H9 (cell line): ENCODE measurements around the gene GP1BB. TPM values are rescaled to one million over a fixed set of nuclear protein-coding genes. Genes with fewer than 3 reads are reported as not detected.

Experiments
- DNase-seq: peaks from one replicate; pipeline ENCODE4 v3.0.0-alpha.2; 2017
- H2AFZ ChIP-seq: one replicate; pipeline ENCODE4 v1.6.1; 2013; ENCODE audit warnings: mild to moderate bottlenecking, low read length, control low read depth, moderate library complexity
- H2AK5ac ChIP-seq: 2 replicates; pipeline ENCODE4 v1.6.1; 2013; ENCODE audit warnings: low read length, control low read depth, mixed read lengths; ENCODE audit not compliant: insufficient read length
- H2BK120ac ChIP-seq: one replicate; pipeline ENCODE4 v1.6.1; 2013; ENCODE audit warnings: low read depth, mild to moderate bottlenecking, low read length, control low read depth, inconsistent platforms; ENCODE audit not compliant: poor library complexity, severe bottlenecking
- H2BK12ac ChIP-seq: 2 replicates; pipeline ENCODE4 v1.6.1; 2013; ENCODE audit warnings: low read length, control low read depth, mixed read lengths, low read depth; ENCODE audit not compliant: insufficient read length
- H2BK15ac ChIP-seq: 2 replicates; pipeline ENCODE4 v1.6.1; 2013; ENCODE audit warnings: low read depth, low read length, control low read depth
- H2BK20ac ChIP-seq: one replicate; pipeline ENCODE4 v1.6.1; 2013; ENCODE audit warnings: low read depth, mild to moderate bottlenecking, low read length, control low read depth, inconsistent platforms; ENCODE audit not compliant: poor library complexity, severe bottlenecking
- H2BK5ac ChIP-seq: 2 replicates; pipeline ENCODE4 v1.6.1; 2013; ENCODE audit warnings: low read length, control low read depth, mixed read lengths; ENCODE audit not compliant: insufficient read length
- H3K14ac ChIP-seq: 2 replicates; pipeline ENCODE4 v1.6.1; 2013; ENCODE audit warnings: low read length, control low read depth; ENCODE audit not compliant: insufficient read depth
- H3K18ac ChIP-seq: 2 replicates; pipeline ENCODE4 v1.6.1; 2013; ENCODE audit warnings: low read depth, mild to moderate bottlenecking, mixed read lengths, low read length, control low read depth; ENCODE audit not compliant: insufficient read length
- H3K23ac ChIP-seq: 2 replicates; pipeline ENCODE4 v1.6.1; 2013; ENCODE audit warnings: low read length, control low read depth, mixed read lengths, low read depth; ENCODE audit not compliant: insufficient read length
- H3K23me2 ChIP-seq: 2 replicates; pipeline ENCODE4 v1.6.1; 2013; ENCODE audit warnings: low read depth, mild to moderate bottlenecking, mixed read lengths, low read length, control low read depth; ENCODE audit not compliant: insufficient read length, poor library complexity, severe bottlenecking
- H3K27ac ChIP-seq: 2 replicates; pipeline ENCODE4 v1.5.1; 2013; ENCODE audit warnings: low read length, control low read depth, mixed read lengths, low read depth; ENCODE audit not compliant: insufficient read length
- H3K27me3 ChIP-seq: 2 replicates; pipeline ENCODE4 v1.6.1; 2013; ENCODE audit warnings: low read length, control low read depth, inconsistent platforms; ENCODE audit not compliant: insufficient read depth
- H3K4ac ChIP-seq: 2 replicates; pipeline ENCODE4 v1.6.1; 2013; ENCODE audit warnings: low read depth, mild to moderate bottlenecking, control low read depth, inconsistent platforms, low read length, moderate library complexity
- H3K4me1 ChIP-seq: 2 replicates; pipeline ENCODE4 v1.6.1; 2013; ENCODE audit warnings: low read length, control low read depth, inconsistent platforms; ENCODE audit not compliant: insufficient read depth
- H3K4me2 ChIP-seq: 2 replicates; pipeline ENCODE4 v1.6.1; 2013; ENCODE audit warnings: low read length, control low read depth, mixed read lengths; ENCODE audit not compliant: insufficient read length, insufficient read depth
- H3K56ac ChIP-seq: 2 replicates; pipeline ENCODE4 v1.6.1; 2013; ENCODE audit warnings: low read depth, mild to moderate bottlenecking, mixed read lengths, low read length, control low read depth; ENCODE audit not compliant: insufficient read length
- H3K79me1 ChIP-seq: 2 replicates; pipeline ENCODE4 v1.6.1; 2013; ENCODE audit warnings: low read depth, mild to moderate bottlenecking, moderate library complexity, low read length, control low read depth, inconsistent platforms; ENCODE audit not compliant: insufficient read depth, poor library complexity, severe bottlenecking
- H3K79me2 ChIP-seq: 2 replicates; pipeline ENCODE4 v1.6.1; 2013; ENCODE audit warnings: low read length, control low read depth, inconsistent platforms; ENCODE audit not compliant: insufficient read depth
- H3K9ac ChIP-seq: 2 replicates; pipeline ENCODE4 v1.6.1; 2013; ENCODE audit warnings: low read length, control low read depth, mixed read lengths; ENCODE audit not compliant: insufficient read length; ENCODE audit errors: extremely low read depth
- H3K9me3 ChIP-seq: one replicate; pipeline ENCODE4 v1.6.1; 2013; ENCODE audit warnings: low read depth, low read length, inconsistent platforms; ENCODE audit not compliant: control insufficient read depth
- H3T11ph ChIP-seq: one replicate; pipeline ENCODE4 v1.6.1; 2013; ENCODE audit warnings: mild to moderate bottlenecking, low read length, control low read depth, inconsistent platforms
- H4K20me1 ChIP-seq: one replicate; pipeline ENCODE4 v1.6.1; 2013; ENCODE audit not compliant: control insufficient read depth, insufficient read length, insufficient read depth
- H4K5ac ChIP-seq: 2 replicates; pipeline ENCODE4 v1.6.1; 2013; ENCODE audit warnings: low read depth, mild to moderate bottlenecking, mixed read lengths, low read length, control low read depth; ENCODE audit not compliant: insufficient read length
- H4K8ac ChIP-seq: replicated peaks from 2 replicates; pipeline ENCODE4 v1.6.1; 2013; ENCODE audit warnings: low read length, control low read depth, mixed read lengths, low read depth; ENCODE audit not compliant: insufficient read length
- H4K91ac ChIP-seq: 2 replicates; pipeline ENCODE4 v1.6.1; 2013; ENCODE audit warnings: low read depth, mild to moderate bottlenecking, moderate library complexity, mixed read lengths, low read length, control low read depth; ENCODE audit not compliant: insufficient read length
- H3K27ac Mint-ChIP-seq, 3 experiments: 2 replicates in 2 of 3; 3 replicates in 1 of 3; pipeline ENCODE4 v1.8.0; 2020 to 2021; ENCODE audit warnings: mixed read lengths in 3 of 3, mild to moderate bottlenecking in 1 of 3, moderate library complexity in 1 of 3
- H3K27me3 Mint-ChIP-seq: 2 replicates; pipeline ENCODE4 v1.8.0; 2021; ENCODE audit warnings: low read depth, mild to moderate bottlenecking, moderate library complexity, mixed read lengths
- H3K36me3 Mint-ChIP-seq, 3 experiments: 2 replicates in 2 of 3; 3 replicates in 1 of 3; pipeline ENCODE4 v1.8.0; 2020 to 2021; ENCODE audit warnings: low read depth in 3 of 3, mixed read lengths in 3 of 3; ENCODE audit not compliant: insufficient read depth in 1 of 3
- H3K4me1 Mint-ChIP-seq, 2 experiments: 2 replicates each; pipeline ENCODE4 v1.8.0; 2020; ENCODE audit warnings: mixed read lengths in 2 of 2
- H3K4me3 Mint-ChIP-seq, 2 experiments: 2 replicates in 1 of 2; 3 replicates in 1 of 2; pipeline ENCODE4 v1.8.0; 2020 to 2021; ENCODE audit warnings: mild to moderate bottlenecking in 2 of 2, mixed read lengths in 2 of 2, moderate library complexity in 1 of 2
- H3K9me3 Mint-ChIP-seq, 2 experiments: 2 replicates in 1 of 2; 3 replicates in 1 of 2; pipeline ENCODE4 v1.8.0; 2020; ENCODE audit warnings: mild to moderate bottlenecking in 2 of 2, mixed read lengths in 2 of 2, moderate library complexity in 1 of 2
- CTCF ChIP-seq: fragments of 200-600 bp; sonication (generic); conservative IDR thresholded peaks from 3 replicates; pipeline ENCODE4 v1.8.0; 2021; ENCODE audit warnings: antibody characterized with exemption, mild to moderate bottlenecking
- WGBS: extraction: QIAGEN DNeasy Blood & Tissue Kit; methylation state at CpG from one replicate; pipeline ENCODE4 v1.1.7; 2013; ENCODE audit warnings: missing lambda C conversion rate, low lambda C conversion rate, mixed read lengths; ENCODE audit not compliant: insufficient read length; ENCODE audit errors: extremely low coverage; 5-methylcytosine and 5-hydroxymethylcytosine counted together
- total RNA-seq: library from RNA; stranded (reverse); gene quantifications from 2 replicates; pipeline ENCODE4 v1.2.1, GENCODE V29; 2021

Gene GP1BB
- total RNA-seq, 1 experiment from 2014 or later = 3.4 TPM

- no peak overlapping the region for H3K4ac ChIP-seq
- H3K14ac ChIP-seq = peak overlapping the region; percentile 5; the same call in 1 of the 2 replicates
- H3K27ac ChIP-seq = no peak overlapping the region
- H2BK120ac ChIP-seq = no peak overlapping the region
- no peak overlapping the region for H2BK12ac ChIP-seq
- H3K79me1 ChIP-seq = no peaks in the 10 kb centered on the region
- H3K23me2 ChIP-seq = no peaks in the 10 kb centered on the region
- H3K18ac ChIP-seq = no peak overlapping the region
- H4K8ac ChIP-seq = no peak overlapping the region
- H2AFZ ChIP-seq = no peak overlapping the region
- H3K27me3 ChIP-seq = peaks cover 37% of the 10 kb centered on the region
- peaks cover 63% of the 10 kb centered on the region for H3K27me3 Mint-ChIP-seq
- WGBS = no CpG with 5 or more reads among the region's 14 CpGs
- DNase-seq = no peak
- no peak overlapping the region for H4K91ac ChIP-seq
- H3K4me1 ChIP-seq = no peaks in the 10 kb centered on the region
- H4K20me1 ChIP-seq = peaks cover 3% of the 10 kb centered on the region
- TF ChIP-seq CTCF = no peak
- no peak overlapping the region for H3K9ac ChIP-seq
- H3K36me3 Mint-ChIP-seq = no peaks in the 10 kb centered on the region
- no peak overlapping the region for H3K4me2 ChIP-seq
- H3K23ac ChIP-seq = no peak overlapping the region
- H2BK15ac ChIP-seq = no peak overlapping the region
- no peak overlapping the region for H3T11ph ChIP-seq
- no peaks in the 10 kb centered on the region; a peak in 1 of 5 replicates for H3K9me3 Mint-ChIP-seq
- no peak overlapping the region for H2BK20ac ChIP-seq
- H2AK5ac ChIP-seq = no peak overlapping the region
- H2BK5ac ChIP-seq = no peak overlapping the region
- no peaks in the 10 kb centered on the region for H3K79me2 ChIP-seq
- no peak overlapping the region for H3K56ac ChIP-seq
- H3K4me1 Mint-ChIP-seq = peaks cover 9 to 24% of the 10 kb centered on the region in 2 experiments
- no peak overlapping the region for H4K5ac ChIP-seq
- H3K9me3 ChIP-seq = no peaks in the 10 kb centered on the region
- no peak overlapping the region for H3K4me3 Mint-ChIP-seq
- H3K27ac Mint-ChIP-seq = no peak overlapping the region
These were observed 28.3 kb downstream of the GP1BB start for GRCh38 chr22:19751497-19752245.
